COR-L47 (cell line): ENCODE measurements around the gene GPR6.

Source experiments
- DNase-seq: peaks from one replicate; lab custom pipeline; 2025; lab: John Stamatoyannopoulos, UW

The GPR6 gene

DNA sequence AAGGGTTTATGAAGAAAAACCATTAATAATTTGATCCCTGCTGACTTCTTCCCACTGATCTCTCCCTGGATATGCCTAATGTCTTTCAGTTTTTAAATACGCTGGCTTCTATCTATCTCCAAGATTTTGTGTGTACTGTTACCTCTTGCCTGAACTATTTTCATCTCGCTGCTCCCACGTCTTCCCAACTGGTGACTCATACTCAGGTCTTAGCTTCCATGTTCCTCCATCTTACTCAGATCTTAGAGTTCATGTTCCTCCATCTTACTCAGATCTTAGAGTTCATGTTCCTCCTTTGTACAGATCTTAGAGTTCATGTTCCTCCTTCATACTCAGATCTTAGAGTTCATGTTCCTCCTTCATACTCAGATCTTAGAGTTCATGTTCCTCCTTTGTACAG, 21.6 kb downstream of the GPR6 start:
- no peak for DNase-seq

- no peak for DNase-seq
These were observed 24.6 kb downstream of the GPR6 start for GRCh38 chr6:110002676-110003075.

GRCh38 chr6:110013386-110013785, 35.3 kb downstream of the GPR6 start:
- DNase-seq = no peak

- no peak for DNase-seq
These were observed 37.1 kb downstream of the GPR6 start for GRCh38 chr6:110015206-110015605.

GRCh38 chr6:110017306-110017705, 39.2 kb downstream of the GPR6 start:
- DNase-seq = no peak

DNA sequence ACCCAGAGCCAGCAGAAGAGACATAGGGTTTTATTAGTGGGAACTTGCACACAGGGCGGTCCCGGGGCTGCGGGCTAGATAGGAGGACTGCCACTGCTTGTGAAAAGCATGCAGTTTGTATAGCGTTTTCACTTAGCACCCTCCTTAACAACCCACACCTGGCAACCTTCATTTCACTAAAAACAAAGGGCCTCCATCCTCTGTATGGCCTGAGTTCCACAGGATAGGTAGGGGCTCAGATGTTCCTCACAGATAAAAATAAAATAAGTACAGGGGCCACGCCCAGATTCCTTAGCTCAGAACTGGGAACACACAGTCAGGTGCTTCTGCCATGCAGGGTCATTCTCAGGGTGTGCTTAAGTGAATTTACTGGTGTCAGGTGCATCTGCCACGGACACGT, 39.8 kb downstream of the GPR6 start:
- DNase-seq = no peak

- DNase-seq = no peak
These were observed 40.4 kb downstream of the GPR6 start for GRCh38 chr6:110018486-110018885.

- no peak for DNase-seq
These were observed 42.8 kb downstream of the GPR6 start for GRCh38 chr6:110020888-110021287.

- DNase-seq = no peak
These were observed 51.0 kb downstream of the GPR6 start for GRCh38 chr6:110029144-110029543.
